Activated gamma-delta T cell treated with anti-CD3 and anti-CD28 coated beads, Interleukin-2, amount 50 U/mL, for 16 hours (primary cell): ENCODE data around the gene NRCAM.

ENCODE experiments used
- DNase-seq: peaks from one replicate; pipeline ENCODE4 v3.0.0-alpha.2; 2020; ENCODE audit warnings: low read depth

NRCAM gene

GRCh38 chr7:108307595-108307994, 148.6 kb downstream of the NRCAM start:
- no peak for DNase-seq

- no peak for DNase-seq
These were observed 149.0 kb downstream of the NRCAM start for GRCh38 chr7:108307194-108307593.

- DNase-seq, result no peak
These were observed 152.9 kb downstream of the NRCAM start for GRCh38 chr7:108303332-108303731.

DNA sequence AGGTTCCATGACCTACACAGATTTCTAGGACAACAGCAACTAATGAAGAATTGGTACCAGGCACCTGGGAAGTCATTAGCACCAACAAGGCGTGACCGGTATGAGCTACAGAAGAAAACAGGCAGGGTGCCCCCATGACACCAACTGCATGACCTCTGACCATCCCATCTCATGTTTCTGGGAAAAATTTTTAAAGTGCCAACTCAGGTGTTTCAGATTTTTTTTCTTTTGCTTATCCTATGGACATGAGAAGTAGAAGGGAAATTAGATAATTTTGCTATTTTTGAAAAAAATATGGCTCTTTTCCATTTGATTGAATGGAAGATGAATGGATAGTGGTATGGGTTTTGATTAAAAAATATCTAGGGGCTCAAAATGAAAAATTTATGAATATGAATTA, 154.8 kb downstream of the NRCAM start:
- no peak for DNase-seq

DNA sequence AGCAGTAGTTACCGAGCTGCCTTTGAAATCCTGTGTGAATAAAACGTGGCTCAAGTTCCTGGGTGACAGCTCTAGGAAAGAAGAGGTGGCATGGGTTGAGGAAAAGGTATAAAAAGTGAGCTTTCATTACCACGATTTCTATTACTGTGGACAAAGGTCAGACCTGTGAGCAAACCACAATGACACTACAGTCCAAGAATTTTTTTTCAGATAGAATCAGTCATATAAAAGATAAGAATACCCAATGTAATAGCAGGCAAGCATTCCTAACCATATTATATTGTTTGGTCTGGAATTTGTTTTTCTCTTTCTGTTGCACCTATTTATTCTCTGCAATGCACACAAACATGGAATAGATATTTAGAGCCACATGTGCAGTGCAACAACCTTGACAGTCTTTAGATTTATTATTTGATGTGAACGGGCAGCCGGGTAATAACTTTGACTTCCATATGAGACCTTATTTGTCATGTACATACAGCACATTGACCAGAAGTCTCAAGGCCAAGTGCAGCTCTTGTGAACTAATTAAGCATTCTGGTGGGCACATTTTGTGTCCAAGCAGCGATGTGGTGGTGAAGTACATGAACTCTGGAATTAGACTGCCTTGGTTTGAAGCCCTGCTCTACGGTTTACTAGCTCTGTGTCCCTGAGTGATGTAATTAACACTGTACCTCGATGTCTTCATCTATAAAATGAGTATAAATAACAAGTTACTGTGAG, 156.8 kb downstream of the NRCAM start:
- DNase-seq, result no peak

- DNase-seq, result no peak
These were observed 159.3 kb downstream of the NRCAM start for GRCh38 chr7:108296911-108297310.

- no peak for DNase-seq
These were observed 161.6 kb downstream of the NRCAM start for GRCh38 chr7:108294595-108294994.

DNA sequence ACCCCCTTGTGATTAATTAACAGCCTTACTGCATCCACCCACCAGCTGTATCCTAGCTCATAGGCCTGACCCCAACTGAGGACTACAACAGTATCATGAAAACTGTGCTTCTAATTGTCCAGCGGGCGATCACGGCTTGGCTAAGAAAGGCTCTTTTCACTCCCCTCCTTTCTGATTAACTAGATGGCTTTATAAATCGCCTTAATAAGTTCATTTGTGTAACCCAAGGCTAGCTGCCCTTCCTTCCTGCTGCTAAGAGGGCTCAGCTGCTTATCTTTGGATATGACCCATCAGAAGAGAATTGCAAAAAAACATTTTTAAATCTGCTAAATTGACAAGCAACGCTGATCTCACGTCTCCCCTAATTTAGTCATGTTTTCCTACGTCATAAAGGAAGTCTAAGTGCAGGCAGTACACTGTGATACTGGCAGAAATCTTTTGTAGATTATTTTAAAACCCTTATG, 163.1 kb downstream of the NRCAM start:
- DNase-seq, result no peak

DNA sequence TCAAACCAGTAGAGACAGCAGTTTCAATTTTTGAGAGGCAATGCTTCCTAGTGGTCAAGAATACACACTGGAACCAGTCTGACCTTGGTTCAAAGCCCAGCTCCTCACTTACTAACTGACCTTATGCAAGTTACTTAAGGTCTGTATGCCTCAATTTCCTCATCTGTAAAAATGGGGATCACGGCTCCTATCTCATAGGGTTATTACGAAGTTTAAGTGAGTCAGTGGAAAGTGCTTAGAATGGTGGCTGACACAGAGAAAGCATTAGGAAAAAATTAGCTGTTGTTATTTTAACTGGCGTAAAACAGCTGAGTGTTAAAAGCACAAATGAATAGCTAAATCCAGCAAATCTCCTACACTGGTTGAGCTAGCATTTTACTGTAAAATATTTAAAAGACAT, 163.7 kb downstream of the NRCAM start:
- DNase-seq, result no peak

- no peak for DNase-seq
These were observed 164.3 kb downstream of the NRCAM start for GRCh38 chr7:108291791-108292440.

DNA sequence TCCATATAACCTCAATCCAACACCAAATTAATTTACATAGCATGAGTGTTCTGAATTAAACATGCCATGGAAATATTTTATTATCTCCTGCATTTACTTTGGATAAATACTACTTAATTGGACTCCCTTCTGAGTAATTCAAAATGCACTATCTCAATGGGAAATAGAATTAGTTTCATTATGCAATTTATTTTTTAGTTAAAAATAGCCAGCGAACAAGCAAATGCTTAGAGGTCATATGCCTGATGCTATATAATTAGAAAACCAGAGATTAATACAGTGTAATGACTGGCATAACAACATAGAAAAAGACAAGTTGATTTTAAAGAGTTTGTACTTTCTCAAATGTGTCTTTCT, 165.1 kb downstream of the NRCAM start:
- no peak for DNase-seq

DNA sequence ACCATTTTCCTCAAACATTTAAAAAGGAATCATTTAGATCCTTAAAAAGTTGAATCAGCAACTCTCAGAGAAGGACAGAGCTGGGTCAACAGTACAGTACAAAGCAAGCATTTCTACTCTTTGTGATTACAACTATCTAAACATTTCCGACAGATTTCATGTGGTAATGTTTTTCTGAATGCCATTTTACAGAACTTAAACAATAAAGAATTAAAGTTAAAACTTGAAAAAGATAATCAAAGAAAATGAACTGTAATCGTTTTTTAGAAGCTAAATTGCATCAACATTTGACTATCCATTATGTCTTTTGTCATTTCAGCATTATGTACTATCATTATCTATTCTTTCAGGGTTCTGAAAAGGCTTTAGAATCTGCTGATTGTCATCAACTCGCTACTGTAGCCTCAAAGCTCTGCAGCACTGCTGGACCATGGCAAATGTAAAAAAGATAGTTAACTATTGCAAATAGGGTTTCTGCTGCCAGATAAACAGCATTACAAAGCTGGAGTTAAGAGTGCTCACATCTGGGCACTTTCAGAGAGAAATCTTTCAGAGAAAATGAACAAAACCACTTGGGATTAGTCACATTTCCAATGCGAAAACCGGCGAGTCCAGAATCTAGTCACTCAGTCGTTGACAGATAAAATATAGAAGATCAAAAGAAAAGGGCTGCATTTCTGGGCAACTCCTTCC, 165.6 kb downstream of the NRCAM start:
- DNase-seq, result no peak

- DNase-seq, result no peak
These were observed 166.4 kb downstream of the NRCAM start for GRCh38 chr7:108289852-108290251.

GRCh38 chr7:108287857-108288256, 168.4 kb downstream of the NRCAM start:
- no peak for DNase-seq

- no peak for DNase-seq
These were observed 169.8 kb downstream of the NRCAM start for GRCh38 chr7:108286290-108286904.

GRCh38 chr7:108285778-108286177, 170.5 kb downstream of the NRCAM start:
- no peak for DNase-seq

- no peak for DNase-seq
These were observed 171.2 kb downstream of the NRCAM start for GRCh38 chr7:108285003-108285368.

DNA sequence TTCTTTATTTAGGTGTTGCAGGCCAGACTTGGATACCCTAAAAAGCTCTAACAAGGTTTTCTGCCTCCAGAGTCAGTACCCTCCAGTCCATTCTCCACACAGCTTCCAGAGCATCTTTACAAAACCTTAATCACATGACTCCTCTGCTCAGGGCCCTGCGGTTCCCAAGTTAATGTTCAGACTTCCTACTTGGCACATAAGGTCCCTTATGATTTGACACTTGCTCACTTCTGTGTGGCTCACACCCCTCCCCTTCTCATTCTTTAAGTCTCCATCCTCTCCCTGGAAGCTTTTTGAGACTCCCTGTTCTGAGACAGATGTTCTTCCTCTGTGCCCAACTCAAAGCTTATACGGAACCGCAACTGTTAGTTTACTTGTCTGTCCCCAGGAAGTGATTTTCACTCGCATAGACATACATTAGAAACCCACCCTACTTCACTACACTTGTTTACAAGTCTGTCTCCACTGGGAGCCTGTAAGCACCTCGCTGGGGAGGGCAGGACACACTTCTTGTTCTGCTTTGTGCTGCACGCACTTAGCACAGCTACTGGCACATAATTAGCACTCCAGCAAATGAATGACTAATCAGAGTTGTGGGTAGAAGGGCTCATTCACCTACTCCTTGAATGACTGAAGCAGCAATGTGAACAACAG, 171.8 kb downstream of the NRCAM start:
- DNase-seq, result no peak

- DNase-seq, result no peak
These were observed 173.0 kb downstream of the NRCAM start for GRCh38 chr7:108283252-108283651.

DNA sequence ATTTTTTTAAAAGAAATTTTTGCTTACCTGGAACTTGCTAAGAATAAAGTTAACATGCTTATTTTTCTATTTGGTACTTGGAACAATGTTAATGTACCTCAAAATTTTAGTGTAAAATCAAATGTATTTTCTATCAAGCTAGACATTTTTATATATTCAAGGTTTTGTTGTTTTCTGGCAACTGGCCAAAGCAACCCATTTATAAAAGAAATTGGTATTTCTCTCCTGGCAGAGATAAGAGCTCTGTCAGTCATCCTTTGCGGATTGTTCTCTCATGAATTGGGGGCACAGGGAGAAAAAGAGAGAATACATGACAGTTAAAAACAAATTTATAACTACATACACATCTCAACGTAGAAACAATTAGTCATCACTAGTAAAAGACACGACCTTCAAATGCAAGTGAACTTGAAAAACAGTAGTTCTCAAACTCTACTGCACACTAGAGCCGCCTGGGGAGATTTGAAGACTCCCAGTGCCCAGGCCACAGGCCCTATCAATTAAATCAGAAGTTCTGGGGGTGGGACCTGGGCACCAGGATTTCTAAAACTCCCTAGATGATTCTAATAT, 173.7 kb downstream of the NRCAM start:
- no peak for DNase-seq

DNA sequence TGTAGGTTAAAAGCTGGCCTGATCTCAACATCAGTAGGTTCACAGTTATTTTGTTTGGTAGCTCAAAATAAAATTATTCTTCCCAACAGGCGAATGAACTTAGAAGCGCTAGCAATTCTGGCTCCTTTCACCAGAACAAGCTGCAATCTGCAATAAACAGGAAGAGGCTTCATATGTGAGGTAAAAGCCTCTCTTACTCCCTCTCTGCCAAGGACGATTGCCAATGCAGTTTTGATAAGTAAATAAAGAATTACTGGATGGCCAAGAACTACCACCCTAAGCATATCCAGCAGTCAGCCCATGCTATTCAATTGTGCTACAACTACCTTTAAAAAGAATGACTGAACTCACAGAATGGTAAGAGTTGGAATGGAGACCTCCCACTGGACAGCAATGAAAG, 176.1 kb downstream of the NRCAM start:
- DNase-seq, result no peak

- DNase-seq, result no peak
These were observed 177.5 kb downstream of the NRCAM start for GRCh38 chr7:108278776-108279175.
